DMS153 (cell line): ENCODE data around the gene KCTD16.

Experiments
- DNase-seq: peaks from one replicate; lab custom pipeline; 2025; lab: John Stamatoyannopoulos, UW

KCTD16 gene

DNA sequence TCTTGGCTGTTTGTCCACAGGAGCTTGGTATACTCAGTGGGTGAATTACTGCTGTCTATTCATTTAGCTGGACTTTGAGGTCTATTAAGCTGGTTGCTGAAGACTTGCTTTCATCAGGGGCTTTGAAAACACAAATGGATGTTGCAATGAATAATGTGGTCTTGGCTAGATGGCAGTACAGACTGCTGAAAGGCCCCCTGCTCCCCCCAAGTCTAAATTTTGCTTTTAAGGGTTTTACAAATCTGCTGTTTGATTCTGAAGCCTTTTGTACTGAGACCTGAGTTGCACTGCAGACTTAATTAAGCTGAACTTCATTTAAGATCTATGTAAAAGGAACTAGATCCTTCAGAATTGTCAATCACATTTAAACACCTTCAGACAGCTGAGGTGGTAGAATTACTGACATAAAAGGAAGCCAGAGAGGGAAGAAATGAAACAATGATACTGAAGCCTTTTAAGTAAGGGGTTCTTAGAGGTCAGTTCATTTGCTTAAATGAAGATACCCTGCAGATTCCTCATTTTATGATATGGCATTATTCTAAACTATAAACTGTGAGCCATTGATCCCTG is 37.3 kb downstream of the KCTD16 start:
- no peak for DNase-seq

DNA sequence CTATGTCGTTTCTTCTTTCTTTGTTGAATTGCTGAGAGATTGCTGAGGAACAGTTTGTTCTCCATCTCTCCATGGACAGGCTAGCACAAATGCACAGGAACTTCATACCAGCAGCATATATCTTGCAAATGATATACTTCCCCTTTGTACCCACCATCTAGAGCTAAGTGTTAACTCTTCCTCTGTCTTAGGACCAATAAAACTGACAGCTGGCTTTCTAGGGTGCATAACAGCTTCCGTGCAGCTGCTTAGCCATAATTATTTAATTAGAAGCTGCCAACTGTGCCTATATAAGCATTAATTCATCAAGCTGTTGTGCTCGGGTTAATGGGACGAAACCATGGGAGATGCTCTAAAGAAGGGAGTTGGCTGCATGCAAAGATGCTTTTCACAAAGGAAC is 38.7 kb downstream of the KCTD16 start:
- DNase-seq, result no peak

DNA sequence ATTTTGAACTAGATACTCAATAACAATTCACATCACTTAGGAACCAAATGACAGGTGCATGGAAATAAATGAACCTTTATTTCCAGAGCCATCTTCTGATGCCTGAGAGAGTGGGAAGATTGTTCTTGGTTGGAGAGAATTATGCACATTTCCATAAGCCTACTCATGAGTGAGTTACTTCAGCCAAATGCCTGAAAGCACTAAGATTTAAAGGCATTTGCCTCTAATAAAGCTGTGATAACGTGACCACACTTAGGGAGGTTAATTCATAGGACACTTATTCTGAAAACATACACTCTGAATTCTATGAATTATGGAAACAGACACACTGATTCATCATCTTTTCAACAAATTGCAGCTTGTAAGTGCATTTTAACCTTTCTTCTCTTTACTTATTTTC is 40.0 kb downstream of the KCTD16 start:
- no peak for DNase-seq

DNA sequence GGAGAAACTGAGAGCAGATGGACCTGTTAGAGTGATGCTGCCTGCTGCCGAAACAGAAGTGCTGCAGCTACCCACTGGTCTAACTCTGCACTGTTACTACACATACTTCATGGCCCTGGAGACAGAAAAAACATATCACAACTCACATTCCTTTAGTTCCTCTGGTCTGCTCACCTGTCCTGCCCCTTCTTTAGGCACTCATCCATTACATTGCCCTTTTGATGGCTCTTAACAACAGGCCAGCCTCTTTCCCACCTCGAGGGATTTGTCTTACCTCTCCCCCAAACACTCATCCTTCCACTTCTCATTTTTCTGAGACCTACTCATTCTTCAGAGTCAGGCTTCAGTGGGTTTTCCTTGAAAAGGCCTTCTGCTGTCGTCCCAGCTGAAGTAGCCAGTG is 49.2 kb downstream of the KCTD16 start:
- no peak for DNase-seq

DNA sequence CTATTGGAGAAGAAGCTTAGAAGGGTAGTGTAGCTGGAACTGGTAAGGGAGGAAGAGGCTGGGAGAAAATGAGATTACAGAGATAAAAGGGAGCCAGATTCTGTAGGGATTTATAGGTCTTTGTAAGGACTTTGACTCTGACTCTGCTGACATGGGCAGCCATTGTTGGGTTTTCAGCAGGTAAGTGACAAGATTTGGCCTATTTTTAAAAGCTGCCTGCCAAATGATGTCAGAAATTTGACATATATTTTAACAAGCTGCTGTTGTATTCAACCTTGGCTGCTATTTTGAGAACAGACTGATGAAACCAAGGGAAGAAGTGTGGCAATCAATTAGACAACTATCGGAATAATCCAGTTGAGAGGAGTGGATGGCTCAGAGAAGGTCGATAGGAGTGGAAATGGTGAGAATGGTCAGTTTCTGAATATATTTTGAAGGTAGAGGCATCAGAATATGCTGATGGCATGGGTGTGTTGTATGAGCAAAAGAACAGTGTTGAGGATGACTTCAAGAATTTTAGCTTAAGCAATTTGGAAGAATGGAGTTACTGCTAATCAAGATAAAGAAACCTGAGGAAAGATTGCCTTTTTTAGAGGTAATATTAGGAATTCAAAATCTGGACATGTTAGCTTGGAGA is 56.8 kb downstream of the KCTD16 start:
- DNase-seq, result no peak

DNA sequence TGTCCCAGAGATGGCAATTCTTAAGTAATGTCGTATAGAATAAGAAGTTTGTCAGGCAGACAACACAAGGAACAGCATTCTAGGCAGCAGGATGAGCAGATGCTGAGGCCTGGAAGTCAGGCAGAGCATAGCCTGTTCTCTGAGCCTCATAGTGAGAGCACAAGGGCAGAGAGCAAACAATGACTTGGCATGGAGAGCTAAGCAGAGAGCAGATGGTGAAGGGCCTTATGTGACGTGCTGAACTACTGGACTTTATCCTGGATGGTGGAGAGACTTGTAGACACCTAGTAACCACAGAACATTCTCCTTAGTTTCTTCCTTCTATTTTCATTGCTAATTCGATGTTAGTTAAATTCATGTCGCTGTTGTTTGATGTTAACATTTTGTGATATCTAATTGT is 60.1 kb downstream of the KCTD16 start:
- peak; percentile 58 for DNase-seq

DNA sequence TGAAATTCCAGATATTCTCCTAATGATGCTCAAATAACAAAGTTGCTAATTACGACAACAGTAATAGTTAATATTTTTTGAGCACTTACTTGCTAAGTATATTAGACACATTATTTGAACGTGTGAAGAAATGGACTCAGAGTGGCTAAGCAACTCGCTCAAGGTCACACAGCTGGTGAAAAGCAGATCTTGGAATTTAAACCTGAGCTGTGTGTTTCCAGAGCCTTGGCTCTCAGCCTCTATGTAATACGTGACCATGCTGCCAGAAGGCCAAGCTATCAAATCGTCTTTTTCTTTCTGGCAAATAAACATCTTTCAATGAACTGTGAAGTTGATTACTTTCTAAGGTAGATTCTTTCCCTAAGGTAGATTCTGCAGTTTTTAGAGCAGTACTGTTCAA is 61.6 kb downstream of the KCTD16 start:
- no peak for DNase-seq

DNA sequence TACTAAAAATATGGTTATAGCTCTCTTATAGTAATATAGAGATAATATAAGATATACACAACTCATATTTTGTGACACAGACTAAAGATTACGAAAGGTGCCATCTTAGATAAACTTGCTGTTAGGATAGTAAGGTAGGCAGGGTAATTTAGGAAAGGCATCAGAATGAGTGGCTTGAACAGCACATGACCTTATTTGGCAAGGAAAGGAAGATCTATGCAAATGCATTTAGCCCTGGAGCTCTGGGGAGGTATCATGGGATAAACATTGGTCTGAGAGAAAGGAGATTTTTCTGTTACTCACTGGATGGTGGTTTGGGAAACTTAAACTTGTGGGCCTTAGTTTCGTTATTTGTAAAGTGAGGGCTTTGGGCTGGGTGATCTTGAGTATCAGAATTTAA is 65.8 kb downstream of the KCTD16 start:
- DNase-seq, result no peak

DNA sequence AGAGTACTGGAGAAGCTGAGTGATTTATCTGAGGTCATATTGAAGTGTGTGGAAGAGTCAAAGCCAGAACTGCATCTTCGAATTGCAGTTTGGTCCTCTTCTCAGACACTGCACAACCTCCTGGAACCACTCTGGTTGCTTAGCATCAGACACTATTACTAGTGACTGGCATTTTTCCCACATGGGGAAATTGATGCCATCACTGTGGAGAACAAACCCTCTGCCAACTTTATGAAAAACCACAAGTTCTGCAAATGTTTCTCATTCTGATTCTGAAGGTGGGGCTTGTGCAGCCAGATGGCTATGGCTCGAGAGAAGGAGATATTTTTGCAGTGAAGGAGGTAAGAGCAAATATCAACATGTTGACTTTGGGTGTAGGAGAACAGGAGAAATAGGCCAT is 67.2 kb downstream of the KCTD16 start:
- no peak for DNase-seq

DNA sequence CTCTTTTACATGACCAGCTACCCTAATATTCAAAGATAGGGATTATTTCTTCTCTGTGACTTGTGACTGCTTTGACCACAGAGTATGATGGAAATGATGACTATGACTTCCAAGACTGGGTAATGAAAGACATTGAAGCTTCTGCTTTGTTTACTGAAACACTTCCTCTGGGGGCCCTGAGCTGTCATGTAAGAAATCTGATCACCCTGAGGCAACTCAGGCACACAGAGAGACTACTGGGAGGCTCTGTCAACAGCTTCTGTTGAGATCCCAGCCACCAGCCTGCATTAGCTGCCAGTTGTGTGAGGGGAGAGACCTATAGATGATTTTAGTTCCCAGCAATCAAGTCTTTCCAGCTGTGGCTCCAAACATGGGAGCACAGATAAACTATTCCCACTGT is 76.5 kb downstream of the KCTD16 start:
- DNase-seq, result no peak

DNA sequence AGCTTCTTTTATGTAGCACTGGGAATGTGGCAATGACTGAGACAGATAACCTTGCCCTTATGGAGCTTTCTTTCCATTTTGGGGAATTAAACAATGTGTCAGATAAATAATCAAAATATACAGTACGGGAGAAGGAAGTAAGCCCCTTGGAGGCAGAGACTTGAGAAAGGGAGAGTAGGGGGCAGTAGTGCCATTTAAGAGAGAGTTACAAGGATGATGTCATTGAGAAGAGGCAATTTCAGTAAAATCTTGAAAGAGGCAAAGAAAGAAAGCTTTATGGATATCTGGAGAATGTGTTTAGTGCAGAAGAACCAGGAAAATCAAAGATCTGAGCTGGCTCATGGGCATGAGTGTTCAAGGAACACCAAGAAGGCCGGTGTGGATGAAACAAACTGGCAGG is 77.3 kb downstream of the KCTD16 start:
- DNase-seq, result no peak

DNA sequence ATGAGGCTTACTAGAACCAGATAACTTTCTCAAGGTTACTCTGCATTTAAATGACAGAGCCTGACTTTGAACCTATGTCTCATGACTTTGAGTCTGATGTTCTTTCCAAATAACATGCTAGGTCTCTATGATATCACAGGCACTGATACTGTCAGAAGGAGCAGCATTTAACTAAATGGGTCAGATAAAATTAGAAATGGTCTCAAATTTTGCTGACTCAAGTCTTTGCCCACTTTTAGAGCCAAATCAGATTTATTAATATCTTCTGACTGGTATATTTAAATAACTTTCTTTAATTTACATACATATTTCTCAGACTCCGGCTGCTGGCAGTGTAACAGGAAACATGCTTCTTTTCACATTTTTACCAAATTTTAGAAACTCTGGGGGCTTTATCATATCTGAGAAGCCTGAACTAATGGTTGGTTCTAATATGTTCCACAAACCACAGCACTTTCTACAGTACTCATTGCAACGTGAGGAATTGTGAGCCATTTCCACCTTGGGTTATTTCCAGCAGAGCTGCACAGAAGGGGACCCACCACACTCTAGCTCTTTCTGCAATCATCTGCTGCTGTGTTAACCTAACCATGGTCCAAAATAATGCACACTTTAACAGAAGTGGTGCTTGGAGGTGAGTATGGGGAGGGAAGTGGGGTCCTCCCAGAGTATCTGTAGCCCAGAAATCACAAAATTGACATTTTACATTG is 79.2 kb downstream of the KCTD16 start:
- no peak for DNase-seq

DNA sequence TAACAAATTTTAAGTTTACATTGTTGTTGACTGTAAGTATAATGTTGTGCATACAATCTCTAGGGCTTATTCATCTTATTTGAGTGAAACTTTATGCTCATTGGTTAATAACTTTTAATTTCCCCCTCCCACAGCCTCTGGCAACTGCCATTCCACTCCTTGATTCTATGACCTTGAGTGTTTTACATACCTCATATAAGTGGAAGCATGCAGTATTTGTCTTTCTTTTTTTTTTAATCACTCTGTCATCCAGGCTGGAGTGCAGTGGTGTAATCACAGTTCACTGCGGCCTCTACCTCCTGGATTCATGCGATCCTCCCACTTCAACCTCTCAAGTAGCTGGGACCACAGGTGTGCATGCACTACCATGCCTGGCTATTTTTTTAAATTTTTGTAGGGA is 83.9 kb downstream of the KCTD16 start:
- DNase-seq, result no peak

DNA sequence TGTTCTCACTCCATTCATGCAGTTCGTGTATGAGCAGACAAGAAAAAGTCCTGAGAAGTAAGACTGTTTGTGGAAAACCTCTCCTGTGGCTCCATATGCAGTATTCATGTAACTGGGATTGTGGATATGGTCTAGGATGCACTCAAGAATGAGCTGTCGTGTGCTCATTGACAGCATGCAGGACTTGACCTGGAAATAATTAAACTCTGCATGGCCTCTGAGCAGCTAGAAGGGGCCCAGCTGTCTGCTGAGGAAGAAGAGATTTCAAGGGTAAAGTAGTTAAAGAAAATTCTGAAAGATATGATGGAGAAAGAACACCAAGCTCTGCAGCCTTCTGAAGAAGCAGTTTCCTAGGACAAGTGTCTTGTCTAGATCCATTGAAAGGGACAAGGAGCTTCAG is 89.4 kb downstream of the KCTD16 start:
- DNase-seq, result no peak

DNA sequence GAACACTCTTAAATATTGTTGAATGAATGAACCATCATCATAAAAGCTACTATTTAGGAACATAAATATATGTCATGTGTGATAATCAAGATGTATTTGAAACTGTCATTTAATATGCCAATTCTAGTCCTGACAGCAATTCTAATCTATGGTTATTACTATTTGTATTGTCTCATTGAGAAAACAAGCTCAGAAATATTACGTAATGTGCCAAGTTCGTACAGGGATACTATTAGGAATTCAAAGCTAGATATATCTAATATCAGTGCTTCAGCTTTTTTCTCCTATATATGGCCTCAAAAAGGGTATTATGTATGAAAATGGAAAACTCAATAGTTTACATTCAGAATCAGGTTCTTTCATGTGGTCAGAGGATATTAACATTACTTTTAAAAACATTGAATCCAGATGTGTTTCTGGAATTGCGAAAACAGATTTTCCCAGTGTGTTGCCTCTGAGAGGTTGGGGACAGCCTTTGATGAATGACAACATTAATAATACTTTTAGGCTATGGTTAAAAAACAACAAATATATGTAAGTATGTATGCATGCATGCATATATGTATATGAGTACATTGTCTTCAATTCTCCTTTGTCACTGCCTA is 95.1 kb downstream of the KCTD16 start:
- no peak for DNase-seq

DNA sequence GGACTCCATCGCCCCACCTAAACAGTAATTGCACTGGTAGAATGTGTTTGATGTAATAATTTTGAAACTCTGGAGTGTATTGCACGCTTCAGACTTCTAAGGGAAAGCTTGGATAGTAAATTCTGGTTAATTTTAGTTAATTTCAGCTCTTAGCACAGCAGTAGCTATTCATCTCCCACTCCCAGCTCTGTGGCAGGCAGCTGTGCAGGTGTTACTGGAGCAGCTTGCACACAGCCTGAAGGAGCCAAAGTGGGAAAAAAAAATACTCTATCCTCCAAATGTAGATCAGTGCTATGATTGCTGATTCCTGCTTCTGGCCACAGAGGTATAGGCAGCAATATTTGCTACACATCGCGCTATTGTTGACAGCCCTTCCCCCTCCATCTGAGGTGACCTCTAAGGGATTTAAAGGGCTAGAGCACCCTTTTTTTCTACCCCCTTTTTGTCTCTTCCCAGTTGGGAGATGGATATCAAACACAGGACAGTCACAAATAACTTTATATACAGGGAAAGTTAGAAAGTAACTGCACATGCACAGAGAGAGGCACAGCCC is 97.4 kb downstream of the KCTD16 start:
- DNase-seq, result no peak

DNA sequence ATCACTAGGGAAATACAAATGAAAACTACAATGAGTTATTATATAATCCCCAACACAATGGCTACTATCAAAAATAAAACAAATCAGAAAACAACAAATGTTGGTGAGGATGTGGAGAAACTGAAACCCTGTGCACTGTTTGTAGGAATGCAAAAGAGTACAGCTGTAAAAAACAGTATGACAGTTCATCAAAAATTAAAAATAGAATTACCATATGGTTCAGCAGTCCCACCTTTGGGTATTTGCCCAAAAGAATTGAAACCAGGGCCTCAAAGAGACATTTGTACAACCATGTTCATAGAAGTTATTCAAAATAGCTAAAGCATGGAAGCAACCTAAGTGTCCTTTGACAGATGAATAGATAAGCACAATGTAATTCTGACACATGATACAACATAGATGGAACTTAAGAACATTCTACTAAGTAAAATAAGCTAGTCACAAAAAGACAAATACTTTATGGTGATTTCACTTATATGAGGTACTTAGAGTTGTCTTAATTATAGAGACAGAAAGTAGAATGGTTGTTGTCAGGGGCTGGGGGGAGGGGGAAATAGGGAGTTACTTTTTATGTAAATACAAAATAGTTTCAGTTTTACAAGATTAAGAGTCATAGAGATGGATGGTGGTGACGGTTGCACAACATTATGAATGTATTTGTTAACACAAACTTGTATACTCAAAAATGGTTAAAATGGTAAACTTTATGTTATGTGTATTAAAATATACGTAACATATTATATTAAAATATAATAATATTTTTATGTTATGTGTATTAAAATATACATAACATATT is 102.8 kb downstream of the KCTD16 start:
- no peak for DNase-seq

DNA sequence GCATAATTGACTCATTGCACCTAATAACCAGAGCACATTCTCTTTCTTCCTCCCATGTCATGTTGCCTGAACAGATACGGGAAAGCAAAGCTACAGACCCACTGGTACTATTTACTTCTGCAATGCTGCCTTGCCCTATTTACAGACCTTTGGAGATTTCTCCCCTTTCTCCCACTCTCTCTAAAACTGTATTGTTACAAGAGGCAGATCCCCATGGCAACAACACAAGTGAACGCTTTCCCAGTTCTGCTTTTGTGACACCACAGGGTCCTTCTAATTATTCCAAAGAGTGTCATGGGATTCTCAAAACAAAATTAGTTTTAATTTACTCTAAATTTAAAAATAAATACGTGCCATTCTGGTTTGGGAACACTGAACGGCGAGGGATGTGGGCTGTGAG is 104.7 kb downstream of the KCTD16 start:
- no peak for DNase-seq

DNA sequence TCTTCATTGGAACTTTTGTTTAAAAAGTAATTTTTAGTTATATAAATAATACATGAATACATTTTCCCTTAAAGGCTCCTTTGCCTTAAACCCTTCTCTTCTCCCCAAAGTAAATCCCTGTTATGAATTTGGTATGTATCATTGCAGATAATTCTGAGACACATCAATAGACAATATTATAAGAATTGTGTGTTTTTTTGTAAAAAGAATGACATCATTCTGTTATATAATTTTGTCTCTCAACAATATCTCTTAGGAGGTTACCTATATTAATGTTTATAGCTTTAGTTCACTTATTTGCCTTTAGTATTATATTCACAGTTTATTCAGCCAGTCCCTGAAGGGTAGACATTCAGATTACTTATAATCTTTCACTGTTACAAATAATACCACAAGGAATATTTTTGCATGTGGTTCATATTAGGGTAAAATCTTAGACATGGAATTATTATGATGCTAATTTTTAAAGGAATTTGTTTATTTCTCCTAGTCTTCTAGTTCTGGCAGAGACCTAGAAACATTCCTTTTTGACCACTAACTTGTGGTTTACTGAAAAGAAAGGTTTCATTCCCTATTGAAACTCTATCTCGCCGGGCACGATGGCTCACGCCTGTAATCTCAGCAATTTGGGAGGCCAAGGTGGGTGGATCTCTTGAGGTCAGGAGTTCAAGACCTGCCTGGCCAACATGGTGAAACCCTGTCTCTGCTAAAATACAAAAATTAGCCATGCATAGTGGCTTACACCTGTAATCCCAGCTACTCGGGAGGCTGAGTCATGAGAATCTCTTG is 105.6 kb downstream of the KCTD16 start:
- DNase-seq, result no peak

DNA sequence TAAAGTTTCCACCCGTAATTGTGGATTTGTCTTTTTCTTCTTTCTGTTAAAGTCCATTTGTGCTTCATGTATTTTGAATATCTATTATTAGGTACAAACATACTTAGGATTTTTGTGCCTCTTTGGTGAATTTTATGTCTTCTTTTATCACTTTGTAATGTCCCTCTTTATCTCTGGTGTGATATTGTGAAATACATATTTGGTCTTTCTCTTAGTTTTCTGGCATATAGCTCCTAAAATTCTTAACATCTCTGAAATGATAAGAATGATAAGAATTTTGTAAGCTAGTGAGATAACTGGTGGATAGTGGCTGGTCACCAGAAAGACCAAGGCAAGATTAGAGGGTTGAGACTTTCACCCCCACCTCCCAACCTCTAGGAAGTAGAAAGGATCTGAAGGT is 111.1 kb downstream of the KCTD16 start:
- DNase-seq, result no peak

DNA sequence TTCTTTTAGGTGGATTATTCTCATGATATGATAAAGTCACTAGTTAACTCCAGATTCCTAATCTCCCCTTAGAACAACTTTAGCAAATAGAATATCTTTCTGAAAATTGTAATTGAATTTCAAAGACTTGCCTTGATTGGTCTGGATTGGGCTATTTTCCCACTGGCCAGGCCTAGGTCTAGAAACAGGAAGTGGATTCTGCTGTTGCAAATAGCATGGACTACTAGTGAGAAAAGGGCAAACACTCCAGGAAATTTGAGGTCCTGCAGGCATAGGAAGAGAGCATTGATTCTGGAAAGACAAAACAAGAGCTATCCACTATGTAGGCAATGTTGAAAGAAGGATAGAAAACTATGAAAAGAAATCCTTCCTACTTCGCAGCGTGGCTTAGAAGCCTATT is 113.4 kb downstream of the KCTD16 start:
- no peak for DNase-seq
